ENCODE data around the gene KCND3.

The KCND3 gene

GRCh38 chr1:111776391-111776790, 213.1 kb downstream of the KCND3 start:
- no peak overlapping the region for H3K14ac ChIP-seq (ENCODE audit: low read length)
- no peak overlapping the region for H2AK5ac ChIP-seq (ENCODE audit: low read depth, low read length)
- peak overlapping the region; percentile 43 for H2AFZ ChIP-seq (ENCODE audit: low read length)
- H3K4me1 ChIP-seq (ENCODE audit: control insufficient read depth in 2 of 2, insufficient read depth in 1 of 2, low read depth in 1 of 2, low read length in 2 of 2) = peaks cover 4 to 7% of the 10 kb centered on the region in 2 donors
- no peak overlapping the region for H2BK120ac ChIP-seq (ENCODE audit: low read depth, low read length)
- H3K4me3 ChIP-seq (ENCODE audit: low read length in 2 of 2) = no peak overlapping the region
- H4K91ac ChIP-seq (ENCODE audit: low read depth, low read length, poor library complexity) = no peak overlapping the region
- no peak overlapping the region for H3K18ac ChIP-seq (ENCODE audit: low read length)
- no peaks in the 10 kb centered on the region for H3K36me3 ChIP-seq (replicated peaks in 1 of 2; ENCODE audit: control insufficient read depth in 2 of 2, insufficient read depth in 2 of 2, low read length in 2 of 2)
- H3K23ac ChIP-seq (ENCODE audit: low read depth, low read length, poor library complexity) = no peak overlapping the region
- H3K27me3 ChIP-seq (ENCODE audit: control insufficient read depth in 3 of 3, insufficient read depth in 3 of 3, low read depth in 1 of 3, low read length in 3 of 3) = peaks cover 0 to 3% (median 0%) of the 10 kb centered on the region in 3 experiments
- no peak overlapping the region for H2BK5ac ChIP-seq (ENCODE audit: low read length)
- H3K4ac ChIP-seq (ENCODE audit: low read length) = no peak overlapping the region
- no peaks in the 10 kb centered on the region for H3K79me1 ChIP-seq (ENCODE audit: low read depth, low read length)
- no peak overlapping the region for H2BK12ac ChIP-seq (ENCODE audit: low read length)
- WGBS, 2 donors (ENCODE audit: extremely low coverage in 2 of 2, insufficient read length in 2 of 2, insufficient replicate concordance in 1 of 2) = no CpG with 5 or more reads among the region's 2 CpGs
- H2BK15ac ChIP-seq (ENCODE audit: low read length) = no peak overlapping the region
- H3K27ac ChIP-seq (replicated peaks; ENCODE audit: low read length) = no peak overlapping the region
- no peak overlapping the region for H4K8ac ChIP-seq (ENCODE audit: low read depth, low read length)
- H3K9ac ChIP-seq (ENCODE audit: low read depth, low read length, poor library complexity) = no peak overlapping the region
- no peak for DNase-seq (ENCODE audit: low spot score)
- H3K9me3 ChIP-seq (replicated peaks in 1 of 2; ENCODE audit: control insufficient read depth in 2 of 2, insufficient read depth in 1 of 2, low read depth in 1 of 2, low read length in 2 of 2) = no peaks in the 10 kb centered on the region
- no peak overlapping the region for H3K4me2 ChIP-seq (ENCODE audit: insufficient read depth, low read length, poor library complexity, severe bottlenecking)

GRCh38 chr1:111775966-111776365, 213.5 kb downstream of the KCND3 start:
- Histone ChIP-seq H3K79me1 (ENCODE audit: low read depth, low read length) (no peaks in the 10 kb centered on the region), H3K4me1 (ENCODE audit: control insufficient read depth in 2 of 2, insufficient read depth in 1 of 2, low read depth in 1 of 2, low read length in 2 of 2) (peaks cover 4 to 7% of the 10 kb centered on the region in 2 donors), H2BK5ac (ENCODE audit: low read length) (no peak overlapping the region), H4K8ac (ENCODE audit: low read depth, low read length) (no peak overlapping the region), H2AFZ (ENCODE audit: low read length) (peak overlapping the region; percentile 43), H3K9ac (ENCODE audit: low read depth, low read length, poor library complexity) (no peak overlapping the region), H3K14ac (ENCODE audit: low read length) (no peak overlapping the region), H3K4me2 (ENCODE audit: insufficient read depth, low read length, poor library complexity, severe bottlenecking) (no peak overlapping the region), H2BK120ac (ENCODE audit: low read depth, low read length) (no peak overlapping the region), H3K23ac (ENCODE audit: low read depth, low read length, poor library complexity) (no peak overlapping the region), H2BK12ac (ENCODE audit: low read length) (no peak overlapping the region), H3K9me3 (replicated peaks in 1 of 2; ENCODE audit: control insufficient read depth in 2 of 2, insufficient read depth in 1 of 2, low read depth in 1 of 2, low read length in 2 of 2) (no peaks in the 10 kb centered on the region), H2BK15ac (ENCODE audit: low read length) (no peak overlapping the region), H3K27me3 (ENCODE audit: control insufficient read depth in 3 of 3, insufficient read depth in 3 of 3, low read depth in 1 of 3, low read length in 3 of 3) (peaks cover 0 to 3% (median 0%) of the 10 kb centered on the region in 3 experiments), H2AK5ac (ENCODE audit: low read depth, low read length) (no peak overlapping the region), H3K4ac (ENCODE audit: low read length) (no peak overlapping the region), H4K91ac (ENCODE audit: low read depth, low read length, poor library complexity) (no peak overlapping the region), H3K36me3 (replicated peaks in 1 of 2; ENCODE audit: control insufficient read depth in 2 of 2, insufficient read depth in 2 of 2, low read length in 2 of 2) (no peaks in the 10 kb centered on the region), H3K18ac (ENCODE audit: low read length) (no peak overlapping the region), H3K4me3 (ENCODE audit: low read length in 2 of 2) (no peak overlapping the region), H3K27ac (replicated peaks; ENCODE audit: low read length) (no peak overlapping the region)
- no CpG with 5 or more reads among the region's 9 CpGs for WGBS, 2 donors (ENCODE audit: extremely low coverage in 2 of 2, insufficient read length in 2 of 2, insufficient replicate concordance in 1 of 2)
- DNase-seq (ENCODE audit: low spot score) = no peak

- no peak overlapping the region for H2BK120ac ChIP-seq (ENCODE audit: low read depth, low read length)
- no peak overlapping the region for H2AK5ac ChIP-seq (ENCODE audit: low read depth, low read length)
- H2BK12ac ChIP-seq (ENCODE audit: low read length) = no peak overlapping the region
- no peak overlapping the region for H3K4me2 ChIP-seq (ENCODE audit: insufficient read depth, low read length, poor library complexity, severe bottlenecking)
- H2BK15ac ChIP-seq (ENCODE audit: low read length) = no peak overlapping the region
- H3K4ac ChIP-seq (ENCODE audit: low read length) = no peak overlapping the region
- no peak overlapping the region for H3K23ac ChIP-seq (ENCODE audit: low read depth, low read length, poor library complexity)
- no peak overlapping the region for H3K9ac ChIP-seq (ENCODE audit: low read depth, low read length, poor library complexity)
- H3K14ac ChIP-seq (ENCODE audit: low read length) = no peak overlapping the region
- no peak overlapping the region for H2BK5ac ChIP-seq (ENCODE audit: low read length)
- H4K8ac ChIP-seq (ENCODE audit: low read depth, low read length) = no peak overlapping the region
- no peaks in the 10 kb centered on the region for H3K27me3 ChIP-seq (ENCODE audit: control insufficient read depth in 3 of 3, insufficient read depth in 3 of 3, low read depth in 1 of 3, low read length in 3 of 3)
- H3K9me3 ChIP-seq (replicated peaks in 1 of 2; ENCODE audit: control insufficient read depth in 2 of 2, insufficient read depth in 1 of 2, low read depth in 1 of 2, low read length in 2 of 2) = no peaks in the 10 kb centered on the region
- H3K4me3 ChIP-seq (ENCODE audit: low read length in 2 of 2) = no peak overlapping the region
- H3K4me1 ChIP-seq (ENCODE audit: control insufficient read depth in 2 of 2, insufficient read depth in 1 of 2, low read depth in 1 of 2, low read length in 2 of 2) = peaks cover 0 to 2% of the 10 kb centered on the region in 2 donors
- no peak for DNase-seq (ENCODE audit: low spot score)
- no peak overlapping the region for H2AFZ ChIP-seq (ENCODE audit: low read length)
- H4K91ac ChIP-seq (ENCODE audit: low read depth, low read length, poor library complexity) = no peak overlapping the region
- WGBS, 2 donors (ENCODE audit: extremely low coverage in 2 of 2, insufficient read length in 2 of 2, insufficient replicate concordance in 1 of 2) = no CpG with 5 or more reads among the region's 4 CpGs
- H3K27ac ChIP-seq (replicated peaks; ENCODE audit: low read length) = no peak overlapping the region
- H3K36me3 ChIP-seq (replicated peaks in 1 of 2; ENCODE audit: control insufficient read depth in 2 of 2, insufficient read depth in 2 of 2, low read length in 2 of 2) = peaks cover 8 to 43% of the 10 kb centered on the region in 2 donors
- H3K18ac ChIP-seq (ENCODE audit: low read length) = no peak overlapping the region
- H3K79me1 ChIP-seq (ENCODE audit: low read depth, low read length) = no peaks in the 10 kb centered on the region
Observed at GRCh38 chr1:111770916-111771315, 218.6 kb downstream of the KCND3 start.

GRCh38 chr1:111769517-111770146, 219.8 kb downstream of the KCND3 start:
- Histone ChIP-seq H3K79me1 (ENCODE audit: low read depth, low read length) (no peaks in the 10 kb centered on the region), H4K91ac (ENCODE audit: low read depth, low read length, poor library complexity) (no peak overlapping the region), H3K23ac (ENCODE audit: low read depth, low read length, poor library complexity) (no peak overlapping the region), H3K4me3 (ENCODE audit: low read length in 2 of 2) (no peak overlapping the region), H2BK15ac (ENCODE audit: low read length) (no peak overlapping the region), H3K4ac (ENCODE audit: low read length) (no peak overlapping the region), H2BK120ac (ENCODE audit: low read depth, low read length) (no peak overlapping the region), H3K4me2 (ENCODE audit: insufficient read depth, low read length, poor library complexity, severe bottlenecking) (no peak overlapping the region), H2AK5ac (ENCODE audit: low read depth, low read length) (no peak overlapping the region), H3K27me3 (ENCODE audit: control insufficient read depth in 3 of 3, insufficient read depth in 3 of 3, low read depth in 1 of 3, low read length in 3 of 3) (no peaks in the 10 kb centered on the region), H3K14ac (ENCODE audit: low read length) (no peak overlapping the region), H3K18ac (ENCODE audit: low read length) (no peak overlapping the region), H4K8ac (ENCODE audit: low read depth, low read length) (no peak overlapping the region), H2AFZ (ENCODE audit: low read length) (no peak overlapping the region), H2BK12ac (ENCODE audit: low read length) (no peak overlapping the region), H3K4me1 (ENCODE audit: control insufficient read depth in 2 of 2, insufficient read depth in 1 of 2, low read depth in 1 of 2, low read length in 2 of 2) (no peaks in the 10 kb centered on the region), H3K36me3 (replicated peaks in 1 of 2; ENCODE audit: control insufficient read depth in 2 of 2, insufficient read depth in 2 of 2, low read length in 2 of 2) (peaks cover 11 to 56% of the 10 kb centered on the region in 2 donors), H3K27ac (replicated peaks; ENCODE audit: low read length) (no peak overlapping the region), H3K9me3 (replicated peaks in 1 of 2; ENCODE audit: control insufficient read depth in 2 of 2, insufficient read depth in 1 of 2, low read depth in 1 of 2, low read length in 2 of 2) (no peaks in the 10 kb centered on the region), H2BK5ac (ENCODE audit: low read length) (no peak overlapping the region), H3K9ac (ENCODE audit: low read depth, low read length, poor library complexity) (no peak overlapping the region)
- peak; percentile 45 for DNase-seq (ENCODE audit: low spot score)
- no CpG with 5 or more reads among the region's 6 CpGs for WGBS, 2 donors (ENCODE audit: extremely low coverage in 2 of 2, insufficient read length in 2 of 2, insufficient replicate concordance in 1 of 2)

All from neuronal stem cell (in vitro differentiated cells).